KOPT-K1 (cell line): ENCODE data around the gene CNTD1.
A peak's percentile ranks its signal among the peaks of the same experiment; 100 is the strongest.

ENCODE experiments used
- H3K27ac ChIP-seq: fragments of 200-600 bp; sonication (generic); 2 replicates; pipeline ENCODE4 v1.5.1; 2016; ENCODE audit warnings: antibody characterized with exemption, mild to moderate bottlenecking, low read depth, low read length; ENCODE audit not compliant: poor library complexity, severe bottlenecking
- H3K36me3 ChIP-seq: fragments of 200-600 bp; sonication (generic); 2 replicates; pipeline ENCODE4 v1.5.1; 2017; ENCODE audit warnings: antibody characterized with exemption, mild to moderate bottlenecking, low read length, moderate library complexity; ENCODE audit not compliant: insufficient read depth
- H3K9me3 ChIP-seq: fragments of 200-600 bp; sonication (generic); 2 replicates; pipeline ENCODE4 v1.5.1; 2017; ENCODE audit warnings: antibody characterized with exemption, low read length, mild to moderate bottlenecking; ENCODE audit not compliant: insufficient read depth, poor library complexity, severe bottlenecking

Gene CNTD1

DNA sequence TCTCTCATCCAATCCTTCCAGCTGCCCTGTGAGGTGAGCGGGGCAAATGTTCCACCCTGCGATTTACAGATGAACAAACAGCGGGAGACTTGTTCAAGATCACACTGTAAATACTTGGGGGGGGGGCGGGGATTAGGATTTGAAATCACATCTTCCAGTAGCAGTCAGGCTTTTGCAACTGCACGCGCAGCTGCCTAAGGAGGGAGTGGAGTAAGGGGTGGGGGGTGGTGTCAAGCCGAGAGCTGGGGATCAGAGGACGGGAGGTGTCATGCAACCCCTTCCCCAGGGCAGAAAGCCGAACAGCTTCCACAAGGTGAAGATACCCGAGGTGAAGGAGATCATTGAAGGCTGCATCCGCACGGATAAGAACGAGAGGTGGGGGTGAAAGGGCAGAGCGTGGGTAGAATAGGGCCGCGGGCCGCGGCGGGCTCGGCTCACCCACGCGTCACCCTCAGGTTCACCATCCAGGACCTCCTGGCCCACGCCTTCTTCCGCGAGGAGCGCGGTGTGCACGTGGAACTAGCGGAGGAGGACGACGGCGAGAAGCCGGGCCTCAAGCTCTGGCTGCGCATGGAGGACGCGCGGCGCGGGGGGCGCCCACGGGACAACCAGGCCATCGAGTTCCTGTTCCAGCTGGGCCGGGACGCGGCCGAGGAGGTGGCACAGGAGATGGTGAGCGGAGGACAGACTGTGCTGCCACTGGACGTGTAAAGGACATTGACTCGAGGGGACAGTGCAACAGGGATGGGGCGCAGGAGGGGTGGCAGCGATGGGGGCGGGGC lies 13.7 kb upstream of the CNTD1 start:
- peaks cover 21% of the 10 kb centered on the region; the same call in 1 of the 2 replicates for H3K36me3 ChIP-seq
- H3K9me3 ChIP-seq = no peaks in the 10 kb centered on the region

DNA sequence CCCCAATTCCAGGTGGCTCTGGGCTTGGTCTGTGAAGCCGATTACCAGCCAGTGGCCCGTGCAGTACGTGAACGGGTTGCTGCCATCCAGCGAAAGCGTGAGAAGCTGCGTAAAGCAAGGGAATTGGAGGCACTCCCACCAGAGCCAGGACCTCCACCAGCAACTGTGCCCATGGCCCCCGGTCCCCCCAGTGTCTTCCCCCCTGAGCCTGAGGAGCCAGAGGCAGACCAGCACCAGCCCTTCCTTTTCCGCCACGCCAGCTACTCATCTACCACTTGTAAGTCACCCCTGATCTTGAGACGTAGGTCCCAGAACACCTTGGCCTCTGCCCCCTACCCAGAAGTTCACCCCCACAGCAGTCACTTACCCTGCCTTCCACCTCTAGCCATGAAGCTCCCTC lies 11.4 kb upstream of the CNTD1 start:
- peaks cover 9% of the 10 kb centered on the region; the same call in 1 of the 2 replicates for H3K36me3 ChIP-seq
- H3K27ac ChIP-seq = no peak overlapping the region
- no peaks in the 10 kb centered on the region for H3K9me3 ChIP-seq

More for the DNA sequence above, 13.7 kb upstream of the CNTD1 start:
- no peak overlapping the region for H3K27ac ChIP-seq

GRCh38 chr17:42791948-42792347 lies 6.7 kb upstream of the CNTD1 start:
- no peak overlapping the region for H3K27ac ChIP-seq
- no peaks in the 10 kb centered on the region for H3K9me3 ChIP-seq
- H3K36me3 ChIP-seq = peaks cover 14% of the 10 kb centered on the region; the same call in 1 of the 2 replicates

DNA sequence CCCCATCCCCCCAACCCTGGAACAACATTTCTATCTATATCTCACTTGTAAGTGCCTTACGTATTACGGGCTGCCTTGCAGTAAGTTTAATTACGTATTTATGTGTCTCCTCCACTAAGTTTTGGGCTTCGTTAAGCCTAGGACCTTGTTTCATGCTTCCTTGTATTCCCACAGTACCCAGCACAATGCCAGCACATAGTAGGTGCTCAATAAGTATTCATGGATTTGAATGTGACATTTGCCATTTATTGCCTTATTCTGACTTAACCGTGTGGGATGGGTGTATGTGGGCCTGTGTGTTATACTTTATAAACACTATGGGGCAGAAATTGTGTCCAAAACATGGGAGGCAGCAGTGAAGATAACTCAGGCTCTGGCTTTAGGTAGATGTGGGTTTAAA lies 6.1 kb upstream of the CNTD1 start:
- H3K27ac ChIP-seq = no peak overlapping the region
- H3K36me3 ChIP-seq = peaks cover 10% of the 10 kb centered on the region; the same call in 1 of the 2 replicates
- no peaks in the 10 kb centered on the region for H3K9me3 ChIP-seq

GRCh38 chr17:42795061-42795460 lies 3.6 kb upstream of the CNTD1 start:
- Histone ChIP-seq H3K9me3 (no peaks in the 10 kb centered on the region), H3K36me3 (peaks cover 5% of the 10 kb centered on the region; the same call in 1 of the 2 replicates), H3K27ac (no peak overlapping the region)

GRCh38 chr17:42795465-42795864 lies 3.2 kb upstream of the CNTD1 start:
- Histone ChIP-seq H3K36me3 (peaks cover 5% of the 10 kb centered on the region; the same call in 1 of the 2 replicates), H3K27ac (no peak overlapping the region), H3K9me3 (no peaks in the 10 kb centered on the region)

- no peak overlapping the region for H3K27ac ChIP-seq
- H3K36me3 ChIP-seq = peaks cover 5% of the 10 kb centered on the region; the same call in 1 of the 2 replicates
- H3K9me3 ChIP-seq = no peaks in the 10 kb centered on the region
Measured at GRCh38 chr17:42796066-42796758, 2.4 kb upstream of the CNTD1 start.

GRCh38 chr17:42797067-42798007 lies 1.3 kb upstream of the CNTD1 start:
- Histone ChIP-seq H3K27ac (no peak overlapping the region), H3K9me3 (no peaks in the 10 kb centered on the region), H3K36me3 (peaks cover 5% of the 10 kb centered on the region; the same call in 1 of the 2 replicates)

GRCh38 chr17:42798011-42798382 lies 664 bp upstream of the CNTD1 start:
- peaks cover 5% of the 10 kb centered on the region; the same call in 1 of the 2 replicates for H3K36me3 ChIP-seq
- H3K27ac ChIP-seq = peak overlapping the region; percentile 53
- no peaks in the 10 kb centered on the region for H3K9me3 ChIP-seq

GRCh38 chr17:42803074-42803883 lies 4.6 kb downstream of the CNTD1 start:
- H3K9me3 ChIP-seq = no peaks in the 10 kb centered on the region
- 0 out of 2 replicates have a peak, but pooled peaks cover 6% of the 10 kb centered on the region for H3K36me3 ChIP-seq
- H3K27ac ChIP-seq = no peak overlapping the region

DNA sequence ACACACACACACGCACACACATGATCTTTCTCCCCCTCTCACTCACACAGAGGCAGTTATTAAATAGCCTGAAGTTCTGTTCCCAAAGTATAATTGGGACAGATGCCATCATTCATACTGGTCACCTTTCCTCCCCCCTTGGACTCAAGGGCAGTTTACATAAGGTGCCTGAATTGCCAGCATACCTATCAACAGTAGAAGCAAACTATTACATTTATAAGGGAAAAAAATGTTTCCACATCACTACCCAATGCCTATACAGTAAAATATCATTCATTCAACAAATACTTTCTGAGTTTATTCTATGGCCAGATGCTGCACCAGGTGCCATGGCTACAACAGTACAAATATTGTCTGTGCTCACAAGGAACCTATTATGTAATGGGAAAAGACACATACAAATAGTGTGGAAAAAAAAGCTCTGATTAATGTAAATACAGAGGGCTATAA lies 6.3 kb downstream of the CNTD1 start:
- H3K9me3 ChIP-seq = no peaks in the 10 kb centered on the region
- H3K27ac ChIP-seq = no peak overlapping the region
- H3K36me3 ChIP-seq = peaks cover 17% of the 10 kb centered on the region

DNA sequence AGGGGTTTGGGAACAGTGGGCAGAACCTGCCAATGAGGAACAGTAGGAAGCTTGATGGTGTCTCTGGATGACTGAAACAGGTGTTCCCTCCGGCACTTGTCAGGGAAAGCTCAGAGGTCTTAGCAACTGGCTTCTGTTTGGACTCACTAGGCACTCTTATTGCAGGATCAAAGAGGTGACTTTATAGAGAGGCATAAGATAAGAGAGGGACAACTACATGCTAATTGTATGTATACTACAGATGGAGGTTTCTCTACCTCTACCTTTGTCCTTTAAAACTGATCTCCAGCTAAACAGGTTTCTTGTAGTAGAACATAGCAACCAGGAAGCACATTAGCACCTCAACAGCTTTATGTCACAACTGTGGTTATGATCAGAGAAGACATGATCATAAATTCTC lies 7.6 kb downstream of the CNTD1 start:
- H3K27ac ChIP-seq = no peak overlapping the region
- H3K9me3 ChIP-seq = no peaks in the 10 kb centered on the region
- H3K36me3 ChIP-seq = peaks cover 31% of the 10 kb centered on the region

DNA sequence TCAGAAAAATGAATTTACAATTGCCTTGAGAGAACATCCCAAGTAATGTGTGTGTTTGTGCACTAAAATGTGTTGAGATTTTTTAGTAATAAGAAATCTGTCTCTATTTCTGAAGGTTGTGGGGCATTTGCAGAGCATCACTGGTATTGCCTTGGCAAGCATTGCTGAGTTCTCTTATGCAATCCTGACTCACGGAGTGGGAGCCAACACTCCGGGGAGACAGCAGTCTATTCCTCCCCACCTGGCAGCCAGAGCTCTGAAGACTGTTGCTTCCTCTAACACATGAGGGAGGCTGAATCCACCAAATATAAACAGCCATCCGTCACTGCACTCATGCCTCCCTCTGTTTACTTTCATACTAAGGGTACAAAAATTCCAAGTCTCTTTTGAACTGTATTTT lies 10.6 kb downstream of the CNTD1 start:
- Histone ChIP-seq H3K36me3 (peaks cover 60% of the 10 kb centered on the region), H3K27ac (no peak overlapping the region), H3K9me3 (no peaks in the 10 kb centered on the region)
